HG03521 (cell line): ENCODE data around the gene ATPAF1.

Experiments
- ATAC-seq: cut with Tn5 transposase; IDR thresholded peaks from one replicate; pipeline ENCODE4 v1.9.1; 2021; ENCODE audit warnings: mild to moderate bottlenecking, moderate library complexity; ENCODE audit not compliant: unreplicated experiment

Gene ATPAF1

DNA sequence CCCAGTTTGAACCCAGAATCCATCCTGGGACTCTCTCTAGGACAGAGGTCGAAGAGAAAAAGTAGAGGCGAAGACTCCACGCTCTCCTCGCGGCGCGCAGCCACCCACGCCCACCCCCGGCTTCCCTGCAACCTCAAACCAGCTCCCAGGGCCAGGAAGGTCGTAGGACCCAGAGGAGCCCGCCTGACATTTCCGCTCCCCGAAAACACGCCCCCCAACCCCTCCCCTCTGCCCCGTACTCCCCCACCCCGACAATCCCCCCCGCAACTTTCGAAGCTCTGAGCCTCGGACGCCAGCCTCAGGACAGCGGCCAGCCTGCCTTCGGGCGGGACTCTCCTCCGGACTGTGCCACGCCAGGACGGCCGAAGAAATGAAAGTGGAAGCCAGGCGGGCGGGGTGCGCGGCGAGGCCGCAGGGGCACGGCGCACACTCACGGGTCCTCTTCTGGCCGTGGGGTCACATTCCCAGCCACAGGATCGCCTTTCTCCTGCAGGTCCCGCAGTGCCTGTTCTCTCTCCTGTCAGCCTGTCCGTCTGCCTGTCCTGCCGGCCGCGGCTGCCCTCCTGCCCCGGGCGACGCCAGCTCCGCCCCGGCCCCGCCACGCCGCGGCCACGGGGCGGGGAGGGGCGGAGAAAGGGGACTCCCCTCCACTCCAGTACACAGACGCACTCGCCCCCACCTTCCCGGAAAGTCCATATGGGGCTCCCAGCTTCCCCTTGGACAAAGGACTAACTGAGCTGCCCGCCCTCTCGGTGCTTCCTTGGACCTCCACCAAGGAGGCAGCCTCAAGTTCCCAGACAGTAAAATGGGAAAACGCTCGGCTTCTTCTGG lies 51.7 kb downstream of the ATPAF1 start, which contains the start of gene MOB3C:
Gene MOB3C, minus strand, starts transcription at position 535 of the 831 bp plus-strand sequence. CDS start 3,490 bp downstream, outside the sequence.
- ATAC-seq: peak; percentile 76

DNA sequence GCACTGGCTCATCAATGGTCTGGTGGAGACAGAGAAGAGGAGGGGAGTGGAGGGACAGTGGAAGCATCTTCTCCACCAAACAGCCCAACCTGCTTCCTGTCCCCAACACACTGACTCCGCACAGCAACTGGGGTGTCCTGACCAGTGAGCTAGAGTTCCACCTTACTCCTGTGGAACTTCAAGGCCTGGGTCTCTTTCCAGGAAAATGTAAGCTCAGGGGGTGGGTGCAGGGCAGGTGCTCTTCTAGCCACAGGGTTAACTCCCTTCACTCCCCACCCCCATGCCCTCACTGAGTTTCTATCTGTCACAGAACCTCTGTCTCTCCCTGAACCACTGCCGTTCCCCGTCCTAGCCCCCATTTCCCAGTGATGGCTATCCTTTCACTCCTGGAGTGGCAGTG lies 52.4 kb downstream of the ATPAF1 start:
- ATAC-seq: no peak

DNA sequence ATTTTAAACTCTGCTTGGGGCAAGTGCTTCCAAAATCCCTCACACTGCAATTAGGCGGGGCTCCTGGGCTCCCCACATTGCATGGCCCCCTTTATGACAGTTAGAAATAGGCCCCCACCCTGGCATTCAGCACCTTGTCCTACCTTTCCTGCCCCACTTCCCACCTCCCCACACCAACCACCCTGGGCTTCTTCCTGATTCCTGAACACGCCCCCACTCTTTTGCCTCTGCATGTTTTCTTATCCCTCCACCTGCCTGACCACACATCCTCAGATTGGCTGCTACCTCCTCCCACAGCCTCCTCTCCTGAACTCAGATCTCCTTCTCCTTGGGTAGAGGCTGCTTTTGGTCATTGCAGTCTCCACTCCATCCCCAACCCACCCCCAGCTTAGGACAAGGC lies 53.1 kb downstream of the ATPAF1 start:
- ATAC-seq: no peak

DNA sequence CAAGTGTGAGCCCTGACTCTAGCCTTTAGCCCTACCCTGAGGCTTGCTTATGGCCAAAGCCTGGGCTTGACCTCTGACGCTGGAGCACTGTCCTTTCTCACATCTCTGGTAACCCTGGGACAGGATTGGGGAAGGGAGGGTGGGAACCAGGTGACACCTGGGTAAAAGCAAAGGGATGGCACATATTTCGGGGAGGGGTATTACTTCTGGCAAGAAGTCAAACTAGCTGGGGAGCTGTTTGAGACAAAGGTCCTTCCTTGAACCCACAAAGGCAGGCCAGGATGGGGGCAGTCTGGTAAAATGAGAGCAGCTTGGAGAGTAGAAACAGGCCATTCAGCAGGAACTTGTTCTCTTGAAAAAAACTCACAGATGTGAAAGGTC lies 53.6 kb downstream of the ATPAF1 start:
- no peak for ATAC-seq

DNA sequence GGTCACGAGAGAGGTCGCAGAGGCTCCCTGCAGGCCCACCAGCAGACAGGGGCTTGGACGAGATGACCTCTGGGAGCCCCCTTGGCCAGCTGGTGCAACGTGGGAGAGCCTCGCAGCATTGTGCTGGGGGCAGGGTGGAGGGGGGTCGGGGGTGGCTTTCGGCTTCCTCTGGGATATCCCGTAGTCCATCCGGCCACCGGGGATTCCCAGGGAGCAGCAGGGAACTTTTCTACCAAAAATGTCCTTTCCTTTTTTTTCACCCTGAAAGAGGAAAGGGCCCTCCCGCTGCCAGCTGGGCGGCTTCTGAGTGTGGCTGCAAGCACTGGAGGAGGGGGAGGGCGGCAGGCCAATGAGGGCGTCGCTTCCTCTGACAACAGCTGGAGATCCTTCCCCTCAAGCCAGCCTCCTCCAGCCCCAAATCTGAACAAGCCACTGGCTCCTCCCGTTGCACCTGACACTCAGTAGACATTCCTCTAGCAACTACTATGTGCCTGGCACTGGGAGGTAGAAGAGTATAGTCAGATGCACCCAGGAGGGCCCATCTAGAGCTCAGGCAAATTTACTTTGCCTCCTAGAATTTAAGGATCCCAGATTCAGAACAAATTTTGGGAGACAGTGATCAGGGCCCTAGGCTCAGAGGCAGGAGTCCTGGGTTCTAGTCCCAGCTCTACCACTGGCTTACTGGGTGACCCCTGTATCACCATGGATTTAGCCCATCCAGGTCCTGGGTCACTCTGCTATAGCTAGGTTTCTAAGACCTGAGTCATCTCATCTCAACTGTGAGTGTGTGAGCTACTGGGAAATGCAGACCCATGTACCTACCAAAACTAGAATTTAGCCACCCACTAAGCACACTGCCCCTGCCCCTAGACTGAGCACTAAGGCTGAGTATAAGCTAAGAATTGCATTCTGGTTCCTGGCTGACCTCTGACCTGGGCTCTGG lies 54.2 kb downstream of the ATPAF1 start:
- no peak for ATAC-seq

DNA sequence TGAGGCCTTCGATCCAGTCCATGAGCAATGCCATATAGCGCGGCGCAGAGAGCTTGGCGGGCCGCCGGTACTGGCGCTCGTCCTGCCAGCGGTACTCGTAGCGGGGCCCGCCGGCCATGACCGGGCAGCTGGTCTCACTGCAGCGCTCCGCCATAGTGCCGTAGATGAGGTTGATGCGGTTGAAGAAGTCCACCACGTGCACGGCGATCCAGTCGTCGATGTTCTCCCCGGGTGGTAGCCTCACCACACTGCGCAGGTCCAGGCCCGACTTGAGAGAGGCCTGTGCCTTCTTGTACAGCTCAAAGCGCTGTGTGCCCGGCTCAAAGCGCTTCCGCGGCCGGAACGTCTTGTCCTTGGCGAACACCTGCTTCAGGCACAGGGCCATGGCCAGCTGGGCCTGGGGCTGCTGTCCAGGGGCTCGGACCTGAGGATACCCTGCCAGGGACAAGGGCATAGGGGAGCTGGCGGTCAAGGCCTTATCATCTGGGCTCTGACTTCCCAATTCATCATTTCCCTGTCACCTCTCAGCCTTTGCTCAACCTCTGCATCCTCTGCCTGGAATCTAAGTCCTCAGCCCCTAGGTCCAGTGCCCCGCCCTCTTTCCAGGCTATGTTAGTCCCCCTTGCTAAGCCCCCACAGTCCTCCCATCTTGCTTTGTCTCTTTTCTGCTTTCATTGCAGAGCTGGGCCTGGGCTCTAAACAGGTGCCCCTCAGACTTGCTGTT lies 55.1 kb downstream of the ATPAF1 start:
- no peak for ATAC-seq

DNA sequence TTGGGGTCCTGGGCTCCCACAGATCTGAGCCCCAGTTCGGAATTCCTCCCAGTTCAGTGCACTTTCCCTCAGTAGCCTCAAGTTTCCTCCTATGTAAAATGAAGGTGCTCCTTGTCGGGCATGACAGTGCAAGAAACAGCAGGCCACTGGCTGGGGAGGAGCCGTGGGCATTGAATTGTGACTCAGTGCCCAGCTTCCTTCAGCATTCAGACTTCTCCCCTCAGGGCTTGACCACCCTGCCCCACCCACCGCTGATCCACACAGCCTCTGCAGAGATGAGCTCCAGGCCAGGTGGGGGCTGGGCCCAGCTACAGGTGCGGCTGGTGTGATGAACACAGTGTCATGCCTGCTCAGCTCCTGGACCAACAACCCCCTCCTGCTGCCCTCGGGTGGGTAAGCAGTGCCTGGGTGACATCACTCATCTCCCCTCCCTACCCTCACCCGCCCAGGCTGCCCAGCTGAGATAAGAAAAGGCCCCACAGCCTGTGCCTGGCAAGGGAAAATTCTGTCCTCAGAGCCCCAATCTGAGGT lies 56.4 kb downstream of the ATPAF1 start:
- ATAC-seq: no peak

DNA sequence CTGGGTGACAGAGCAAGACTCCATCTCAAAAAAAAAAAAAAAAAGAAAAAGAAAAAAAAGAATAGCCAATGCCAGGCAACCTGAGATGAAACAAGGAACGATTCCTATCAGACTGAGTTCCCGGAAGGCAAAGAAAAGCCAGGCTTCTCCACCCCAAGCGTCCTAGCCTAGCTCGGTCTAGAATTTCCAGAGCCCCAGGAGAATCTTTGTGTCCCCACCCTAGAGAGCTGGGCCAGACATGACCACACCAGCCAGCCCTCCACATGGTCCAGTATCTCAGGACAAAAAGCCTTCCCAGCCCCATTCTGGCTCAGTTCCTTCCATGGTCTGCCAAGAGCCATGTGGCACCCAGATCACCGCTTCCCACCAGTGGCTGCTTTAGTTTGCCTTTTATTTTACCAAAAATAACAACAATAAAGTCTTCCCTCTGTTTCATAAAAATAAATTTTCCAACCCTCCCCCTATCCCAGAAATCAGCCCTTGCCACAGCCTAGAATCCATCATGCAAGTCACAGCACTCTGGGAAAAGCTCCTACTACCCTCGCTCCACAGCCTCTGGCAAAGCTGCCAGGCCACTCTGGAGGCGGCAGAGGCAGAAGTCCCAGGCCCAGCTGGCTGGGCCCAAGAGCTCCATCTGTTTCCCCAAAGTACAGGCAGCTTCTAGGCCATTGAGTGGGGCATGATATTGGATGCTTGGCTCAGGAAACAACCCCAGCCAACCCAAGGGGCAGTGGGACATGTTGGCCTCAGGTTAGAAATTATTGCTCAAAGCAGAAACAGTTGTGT lies 60.6 kb downstream of the ATPAF1 start:
- no peak for ATAC-seq

DNA sequence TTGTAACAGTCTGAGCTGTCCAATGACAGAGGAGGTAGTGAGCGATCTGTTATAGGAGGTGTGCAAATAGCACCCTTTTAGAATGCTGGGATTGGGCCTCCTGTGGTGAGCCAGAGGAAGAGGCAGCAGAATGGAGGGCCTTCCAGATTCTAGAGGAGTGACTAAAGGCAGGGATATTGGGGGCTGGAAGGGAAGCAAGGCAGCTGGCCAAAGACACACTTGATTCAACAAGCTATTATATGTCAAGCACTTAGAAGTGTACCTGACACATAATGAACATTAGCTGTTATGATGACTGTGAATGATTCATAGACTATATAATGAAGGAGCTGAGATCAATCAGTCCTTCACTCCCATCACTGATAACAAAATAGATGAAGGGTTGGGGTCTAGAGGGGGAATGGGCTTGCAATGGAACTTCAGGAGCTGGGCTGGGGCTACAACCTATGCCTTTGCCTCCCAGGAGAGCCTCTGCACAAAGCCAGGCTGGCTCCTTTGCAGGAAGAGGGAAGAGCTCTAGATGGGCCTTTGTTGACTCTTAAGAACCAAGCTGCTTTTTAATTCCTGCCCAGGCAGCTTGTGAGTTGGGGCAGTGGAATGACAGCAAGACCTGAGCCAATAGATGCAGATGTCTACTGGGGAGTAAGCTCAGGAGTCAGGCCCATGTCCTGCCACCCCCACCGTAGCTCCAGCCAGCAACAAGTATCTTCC lies 61.8 kb downstream of the ATPAF1 start:
- no peak for ATAC-seq

DNA sequence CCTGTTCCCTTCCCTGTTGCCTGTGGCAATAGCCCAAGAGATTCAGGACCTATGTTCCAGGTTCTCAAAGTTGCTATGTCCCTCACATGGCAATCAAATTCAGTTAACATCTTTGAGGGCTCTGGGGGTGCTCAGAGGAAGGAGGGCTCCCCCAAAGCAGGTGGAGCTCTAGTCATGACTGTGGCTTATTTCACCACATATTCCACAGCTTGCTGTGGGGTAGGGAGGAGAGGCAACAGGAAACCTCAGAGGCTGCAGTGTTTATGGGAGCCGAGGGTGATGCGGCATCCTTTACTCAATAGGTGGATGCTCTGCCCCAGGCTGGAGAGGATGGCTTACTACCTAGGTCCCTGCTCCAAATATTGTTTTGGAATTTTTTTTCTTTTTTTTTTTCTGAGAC lies 62.9 kb downstream of the ATPAF1 start:
- no peak for ATAC-seq

DNA sequence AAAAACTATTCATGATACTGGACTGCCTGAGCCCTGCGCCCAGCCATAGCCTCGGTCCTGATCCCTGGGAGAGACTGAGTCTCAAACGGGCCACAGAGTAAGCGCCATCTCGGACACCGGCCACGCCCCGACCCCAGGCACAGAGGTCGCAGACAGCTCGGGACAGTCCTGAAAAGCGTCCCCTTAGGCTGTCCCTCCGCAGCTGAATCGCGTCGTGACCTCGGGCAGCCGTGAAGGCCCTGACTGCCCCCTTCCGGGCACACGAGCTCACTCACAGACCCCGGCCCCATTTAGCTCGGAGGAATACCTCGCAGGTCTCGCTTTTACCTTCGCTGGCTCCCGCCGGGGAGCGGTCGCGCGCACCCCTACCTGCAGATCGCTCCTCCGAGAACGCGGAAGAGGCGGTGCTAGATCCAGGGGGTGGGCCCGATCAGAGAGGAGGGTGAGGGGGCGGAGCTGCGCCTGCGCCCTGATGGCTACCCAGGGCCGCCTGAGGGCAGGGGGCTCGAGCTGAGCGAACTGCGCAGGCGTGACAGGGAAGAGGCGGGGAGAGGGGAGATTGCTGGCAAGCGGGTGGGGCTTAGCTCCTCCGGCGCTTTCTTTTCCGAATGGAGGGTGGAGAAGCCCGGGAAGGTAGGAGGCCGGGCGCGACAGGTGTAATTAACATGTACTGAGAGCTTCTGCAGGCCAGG lies 64.2 kb downstream of the ATPAF1 start, which contains the start of gene MKNK1:
Gene MKNK1, minus strand, starts transcription at position 411 of the 692 bp plus-strand sequence. CDS start 20,941 bp downstream, outside the sequence.
- peak; percentile 95 for ATAC-seq

DNA sequence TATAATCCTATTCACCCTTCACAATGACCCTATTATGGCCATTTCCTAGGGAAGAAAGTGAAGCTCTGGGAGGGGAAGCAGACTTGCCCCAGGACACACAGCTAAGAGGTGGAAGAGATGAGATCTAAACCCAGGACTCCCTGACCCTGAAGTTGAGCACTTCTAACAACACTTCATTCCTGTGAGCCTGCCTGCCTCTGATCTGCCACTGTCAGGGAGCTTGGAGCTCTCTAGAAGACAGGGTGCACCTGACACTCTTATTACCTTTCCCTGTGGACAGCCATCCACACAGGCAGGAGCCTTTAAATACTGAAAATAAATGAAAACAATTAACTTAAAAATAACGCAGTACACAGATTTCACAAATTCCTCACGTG lies 64.7 kb downstream of the ATPAF1 start:
- ATAC-seq: no peak

DNA sequence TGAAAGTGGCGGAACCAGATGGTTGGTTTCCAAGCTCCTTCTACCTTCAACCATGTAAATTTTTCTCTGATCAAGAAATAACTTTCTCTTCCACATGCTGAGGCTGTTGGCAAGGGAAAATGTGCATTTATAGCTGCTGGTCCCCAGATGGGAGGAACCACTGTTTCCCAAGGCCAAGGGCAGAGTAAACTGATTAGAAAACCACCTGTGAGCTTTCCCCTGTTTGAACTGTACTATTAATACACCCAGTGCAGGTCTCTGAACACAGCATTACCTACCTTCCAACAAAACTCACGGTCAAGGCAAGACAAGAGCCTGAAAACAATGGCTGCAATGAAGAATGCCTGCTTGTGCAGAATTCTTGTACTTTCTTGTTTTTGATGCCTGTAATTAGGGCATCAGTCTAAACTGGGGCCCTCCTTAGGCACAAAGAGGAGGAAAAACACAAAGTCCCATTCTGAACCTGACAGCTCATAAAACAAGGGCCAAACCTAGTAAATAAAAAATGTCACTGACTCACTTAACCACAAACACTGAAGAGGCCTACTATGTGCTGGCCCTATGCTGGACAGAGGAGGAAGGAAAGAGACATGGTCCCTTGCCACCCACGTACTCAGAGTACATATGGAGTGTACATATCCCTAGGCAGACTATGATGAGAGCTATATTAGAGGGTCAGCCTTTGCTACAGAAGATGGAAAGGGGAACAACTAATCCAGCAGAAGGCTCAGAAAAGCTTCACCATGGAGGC lies 66.7 kb downstream of the ATPAF1 start:
- no peak for ATAC-seq

DNA sequence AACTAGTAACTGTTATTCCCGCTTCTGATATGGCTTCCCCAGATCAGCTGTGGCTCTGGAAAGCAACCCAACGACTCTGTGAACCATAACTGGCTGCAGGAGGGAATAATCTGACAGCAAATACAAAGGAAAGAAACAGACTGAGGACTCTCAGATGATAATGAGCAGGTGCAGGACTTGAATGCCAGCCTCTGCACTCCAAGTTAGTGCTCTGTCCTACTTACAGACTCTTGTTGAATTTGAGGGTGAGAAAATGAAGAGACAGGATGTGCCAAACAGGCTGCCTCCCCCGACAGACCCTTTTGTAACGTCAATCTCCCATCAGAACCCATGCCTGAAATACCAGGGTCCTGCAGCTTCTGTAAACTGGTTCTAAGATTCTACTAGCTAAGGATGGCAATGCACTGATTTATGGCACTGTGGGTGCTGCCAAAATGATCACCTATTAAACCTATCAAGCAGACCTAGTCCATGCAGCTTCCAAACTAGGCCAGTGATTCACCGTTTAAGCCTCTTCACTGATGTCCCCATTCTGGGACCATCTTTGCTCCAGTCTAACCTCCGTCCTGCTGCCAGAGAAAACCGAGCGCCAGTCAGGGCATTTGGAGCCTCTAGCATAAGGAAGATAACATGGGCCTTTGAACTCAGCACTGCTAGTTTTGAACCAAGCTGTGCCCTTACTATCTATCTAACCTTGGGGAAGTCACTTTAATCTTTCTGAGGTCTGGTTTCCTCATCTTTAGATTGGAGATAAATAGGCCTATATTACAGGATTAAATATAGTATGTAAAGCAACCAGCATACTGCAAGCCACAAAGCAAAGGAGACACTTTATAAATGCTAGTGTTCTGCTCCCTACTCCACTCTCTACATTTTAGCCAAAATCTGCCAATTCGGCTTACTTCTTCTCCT lies 68.8 kb downstream of the ATPAF1 start:
- no peak for ATAC-seq

DNA sequence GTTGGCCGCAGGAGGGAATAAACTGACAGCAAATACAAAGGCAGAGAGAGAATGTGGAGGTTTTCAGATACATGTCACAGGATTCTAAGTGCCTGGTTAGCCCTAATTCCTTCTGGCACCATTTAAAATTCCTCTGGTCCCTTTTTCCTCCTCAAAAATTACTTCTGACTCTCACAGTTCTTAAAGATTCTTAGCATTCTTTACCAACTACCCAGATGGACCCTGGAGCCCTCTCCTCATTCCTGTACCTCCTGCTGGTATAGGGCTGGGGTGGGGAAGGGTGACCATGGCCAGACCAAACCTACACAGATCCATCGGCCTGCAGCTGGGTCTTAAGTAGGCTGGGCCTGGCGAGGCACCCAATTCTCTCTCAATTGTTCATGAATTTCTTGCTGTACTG lies 71.3 kb downstream of the ATPAF1 start:
- no peak for ATAC-seq

DNA sequence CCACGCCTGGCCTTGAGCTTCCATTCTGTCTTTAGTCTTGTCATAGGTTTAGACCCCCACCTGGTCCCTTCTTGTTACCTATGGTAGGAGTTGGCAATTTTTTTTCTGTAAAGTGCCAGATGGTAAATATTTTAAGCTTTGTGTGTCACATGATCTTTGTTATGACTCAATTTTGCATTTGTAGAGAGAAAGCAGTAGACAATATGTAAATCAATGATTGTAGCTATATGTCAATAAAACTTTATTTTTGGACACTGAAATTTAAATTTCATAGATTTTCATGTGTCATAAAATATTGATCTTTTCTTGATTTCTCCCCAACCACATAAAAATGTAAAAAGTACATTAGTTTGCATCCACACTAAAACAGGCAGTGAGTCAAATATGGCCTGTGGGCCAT lies 72.1 kb downstream of the ATPAF1 start:
- ATAC-seq: no peak

DNA sequence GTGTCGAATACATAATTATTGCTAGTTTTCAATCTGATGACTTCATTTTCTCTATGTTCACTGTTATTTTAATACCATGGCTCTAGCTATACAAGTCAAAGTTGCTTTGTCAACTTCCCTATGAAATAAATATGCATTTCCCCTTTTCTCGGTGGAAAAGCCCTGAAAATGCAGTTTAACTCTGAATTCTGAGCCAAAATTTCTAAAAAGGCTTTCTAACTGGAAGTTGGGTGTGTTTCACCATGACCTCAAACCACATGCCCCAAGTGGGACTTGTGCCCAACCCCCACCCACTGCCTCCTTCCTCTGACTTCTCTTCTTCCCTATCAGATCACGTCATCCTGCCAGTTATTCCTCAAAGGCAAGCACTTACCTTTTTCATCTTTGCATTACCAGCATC lies 73.0 kb downstream of the ATPAF1 start:
- ATAC-seq: no peak
